Endothelial cell of umbilical vein (primary cell): ENCODE measurements around the gene VMP1. TPM values are rescaled to one million over a fixed set of nuclear protein-coding genes. Genes with fewer than 3 reads are reported as not detected.

Experiments used
- BruUV-seq: library from RNA; stranded (reverse); fragments of 400-500 nt; replicated peaks from 2 replicates; lab custom pipeline; 2021; lab: Mats Ljungman, UMichigan
- CTCF ChIA-PET: fragments of 300-600, 350-600 bp; sonication (Branson Sonifier 250); formaldehyde crosslinking; loops from one replicate; lab custom pipeline; 2021; ENCODE audit warnings: antibody characterized with exemption, inconsistent platforms; lab: Charles Lee
- POLR2A ChIA-PET: fragments of 300-600, 350-600 bp; sonication (Branson Sonifier 250); formaldehyde crosslinking; loops from one replicate; lab custom pipeline; 2021; ENCODE audit warnings: antibody characterized with exemption, inconsistent platforms; lab: Charles Lee
- DNase-seq: peaks from one replicate; pipeline ENCODE4 v3.0.0-alpha.2; 2011; ENCODE audit warnings: low read depth, low spot score
- FAIRE-seq: peaks from 2 replicates; lab custom pipeline; 2011; peaks lifted over from hg19 to GRCh38; lab: Jason Lieb, UNC
- H2AFZ ChIP-seq: 2 replicates; pipeline ENCODE4 v1.6.0; 2012; ENCODE audit warnings: low read depth, low read length, control low read depth, inconsistent platforms
- H3K27ac ChIP-seq: 2 replicates; pipeline ENCODE4 v1.5.1; 2011; ENCODE audit warnings: low read depth, mild to moderate bottlenecking, control low read depth, low read length, moderate library complexity; ENCODE audit not compliant: insufficient read depth
- H3K27me3 ChIP-seq, 2 experiments: 2 replicates each; pipeline versions ENCODE4 v1.6.0 to v1.6.1; 2011; ENCODE audit warnings: low read length in 2 of 2, mixed read lengths in 1 of 2; ENCODE audit not compliant: control insufficient read depth in 2 of 2, insufficient read depth in 2 of 2
- H3K36me3 ChIP-seq, 2 experiments: 2 replicates in 1 of 2; 3 replicates in 1 of 2; pipeline ENCODE4 v1.5.1; 2011; ENCODE audit warnings: low read length in 2 of 2, mild to moderate bottlenecking in 1 of 2, moderate library complexity in 1 of 2; ENCODE audit not compliant: control insufficient read depth in 2 of 2, insufficient read depth in 2 of 2; ENCODE audit errors: extremely low read depth in 1 of 2
- H3K4me1 ChIP-seq: 3 replicates; pipeline ENCODE4 v1.5.1; 2011; ENCODE audit warnings: mild to moderate bottlenecking, low read length; ENCODE audit not compliant: control insufficient read depth, insufficient read depth; ENCODE audit errors: extremely low read depth
- H3K4me2 ChIP-seq: 2 replicates; pipeline ENCODE4 v1.6.1; 2011; ENCODE audit warnings: low read length, control low read depth, mixed read lengths; ENCODE audit not compliant: insufficient read depth
- H3K4me3 ChIP-seq, 3 experiments: fragments of 200-600 bp in 1 of 3; sonication (generic), shearing (Covaris generic) in 1 of 3; replicated peaks in 1 of 3; 2 replicates each; pipeline ENCODE4 v1.5.1; 2011 to 2016; ENCODE audit warnings: control low read depth in 3 of 3, low read length in 3 of 3, mild to moderate bottlenecking in 2 of 3, inconsistent platforms in 1 of 3, low read depth in 1 of 3, moderate library complexity in 1 of 3; ENCODE audit not compliant: insufficient read depth in 1 of 3
- H3K79me2 ChIP-seq: 2 replicates; pipeline ENCODE4 v1.6.0; 2012; ENCODE audit warnings: low read length, inconsistent platforms; ENCODE audit not compliant: control insufficient read depth, insufficient read depth
- H3K9ac ChIP-seq: replicated peaks from 2 replicates; pipeline ENCODE3; 2011; ENCODE audit warnings: low read length, control low read depth; ENCODE audit not compliant: insufficient read depth; ENCODE audit errors: extremely low read depth
- H3K9me1 ChIP-seq: replicated peaks from 3 replicates; pipeline ENCODE4 v1.6.0; 2011; ENCODE audit warnings: mild to moderate bottlenecking, low read length; ENCODE audit not compliant: control insufficient read depth, insufficient read depth; ENCODE audit errors: extremely low read depth
- H3K9me3 ChIP-seq: replicated peaks from 2 replicates; pipeline ENCODE4 v1.5.1; 2012; ENCODE audit warnings: low read length, inconsistent platforms; ENCODE audit not compliant: control insufficient read depth, insufficient read depth
- H4K20me1 ChIP-seq: replicated peaks from 2 replicates; pipeline ENCODE3; 2011; ENCODE audit warnings: mild to moderate bottlenecking, low read length; ENCODE audit not compliant: control insufficient read depth, insufficient read depth; ENCODE audit errors: extremely low read depth
- EZH2 ChIP-seq: IDR thresholded peaks from 2 replicates; pipeline ENCODE4 v1.6.1; 2012; ENCODE audit warnings: borderline replicate concordance, low read depth, mild to moderate bottlenecking, moderate library complexity, low read length, inconsistent platforms; ENCODE audit not compliant: severe bottlenecking
- FOS ChIP-seq: IDR thresholded peaks from 2 replicates; pipeline ENCODE4 v1.6.1; 2011; ENCODE audit warnings: mild to moderate bottlenecking, low read length, moderate library complexity, borderline replicate concordance; ENCODE audit not compliant: insufficient read depth
- GATA2 ChIP-seq: IDR thresholded peaks from 2 replicates; pipeline ENCODE4 v1.7.0; 2011; ENCODE audit warnings: low read depth, mild to moderate bottlenecking, moderate library complexity, mixed read lengths, low read length; ENCODE audit not compliant: insufficient read length, insufficient read depth
- JUN ChIP-seq: IDR thresholded peaks from 2 replicates; pipeline ENCODE4 v1.6.1; 2011; ENCODE audit warnings: borderline replicate concordance, low read depth; ENCODE audit not compliant: insufficient read length, insufficient read depth
- MAX ChIP-seq: IDR thresholded peaks from 2 replicates; pipeline ENCODE4 v1.6.1; 2011; ENCODE audit not compliant: insufficient read depth, insufficient read length
- MYC ChIP-seq: IDR thresholded peaks from one replicate; pipeline ENCODE4 v1.6.1; 2011; ENCODE audit warnings: mild to moderate bottlenecking, low read depth, low read length
- POLR2AphosphoS5 ChIP-seq: IDR thresholded peaks from 2 replicates; pipeline ENCODE4 v1.6.1; 2012; ENCODE audit warnings: low read depth, mild to moderate bottlenecking, control low read depth, low read length, moderate library complexity; ENCODE audit not compliant: insufficient read depth
- dilution Hi-C: fragments of 300-500 bp; cut with MboI; formaldehyde crosslinking; loops from one replicate; pipeline ENCODE4 v1.15.0; 2019; ENCODE audit warnings: low sequenced_read_pairs; ENCODE audit not compliant: extremely low pct_ligation_motif_present
- intact Hi-C: fragments of 100-400 bp; cut with micrococcal nuclease; formaldehyde crosslinking; loops from one replicate; pipeline ENCODE4 v1.10.0; 2022
- polyA plus RNA-seq, 4 experiments: library from polyadenylated mRNA; depleted of rRNA in 3 of 4; stranded (reverse) in 3 of 4; unstranded in 1 of 4; fragments of >200 nt; gene quantifications; 2 replicates each; pipeline versions ENCODE4 v1.2.1 to v1.2.3, GENCODE V29; 2011 to 2012; ENCODE audit warnings: missing spikeins in 1 of 4
- total RNA-seq: library from RNA; stranded (reverse); gene quantifications from 2 replicates; pipeline ENCODE4 v1.2.3, GENCODE V29; 2021
- TF ChIP-seq, protein P1 (sequence below), 2 donors: IDR thresholded peaks; 1 replicate in 1 of 2; 2 replicates in 1 of 2; pipeline ENCODE4 v1.5.1; 2011; ENCODE audit warnings: low read length in 2 of 2, mild to moderate bottlenecking in 2 of 2, moderate library complexity in 2 of 2, control low read depth in 1 of 2, inconsistent platforms in 1 of 2, low read depth in 1 of 2; ENCODE audit not compliant: insufficient read depth in 1 of 2; ENCODE audit errors: extremely low read depth in 1 of 2

The VMP1 gene
- total and polyA plus RNA-seq, 2 donors (not counting 3 experiments of a cell fraction or from before 2014, with no cell fraction given): 138 to 270 TPM

- Histone ChIP-seq H3K27me3 (no peaks in the 10 kb centered on the region), H3K9me1 (no peaks in the 10 kb centered on the region), H3K79me2 (no peaks in the 10 kb centered on the region), H3K4me3 (no peak overlapping the region), H3K9ac (no peak overlapping the region), H3K4me2 (no peak overlapping the region), H2AFZ (no peak overlapping the region), H3K9me3 (no peaks in the 10 kb centered on the region), H3K36me3 (no peaks in the 10 kb centered on the region), H3K4me1 (peaks cover 16% of the 10 kb centered on the region), H4K20me1 (no peaks in the 10 kb centered on the region), H3K27ac (no peak overlapping the region)
- ChIA-PET POLR2A (no interaction called here), CTCF (interaction anchor here (2.2 to 2.9 kb wide), 2 partner anchors 9 to 44 kb away, joined by 10 to 15 read pairs; no protein-coding TSS in a partner anchor)
- no peak for FAIRE-seq
- intact Hi-C loops (no loop called here), dilution Hi-C loops (no loop called here)
- BruUV-seq: no TSS peak
- no peak for DNase-seq
- TF ChIP-seq FOS (no peak), MAX (no peak), JUN (no peak), EZH2 (no peak), GATA2 (no peak), POLR2AphosphoS5 (no peak), MYC (no peak)
- TF ChIP-seq, protein P1, sequence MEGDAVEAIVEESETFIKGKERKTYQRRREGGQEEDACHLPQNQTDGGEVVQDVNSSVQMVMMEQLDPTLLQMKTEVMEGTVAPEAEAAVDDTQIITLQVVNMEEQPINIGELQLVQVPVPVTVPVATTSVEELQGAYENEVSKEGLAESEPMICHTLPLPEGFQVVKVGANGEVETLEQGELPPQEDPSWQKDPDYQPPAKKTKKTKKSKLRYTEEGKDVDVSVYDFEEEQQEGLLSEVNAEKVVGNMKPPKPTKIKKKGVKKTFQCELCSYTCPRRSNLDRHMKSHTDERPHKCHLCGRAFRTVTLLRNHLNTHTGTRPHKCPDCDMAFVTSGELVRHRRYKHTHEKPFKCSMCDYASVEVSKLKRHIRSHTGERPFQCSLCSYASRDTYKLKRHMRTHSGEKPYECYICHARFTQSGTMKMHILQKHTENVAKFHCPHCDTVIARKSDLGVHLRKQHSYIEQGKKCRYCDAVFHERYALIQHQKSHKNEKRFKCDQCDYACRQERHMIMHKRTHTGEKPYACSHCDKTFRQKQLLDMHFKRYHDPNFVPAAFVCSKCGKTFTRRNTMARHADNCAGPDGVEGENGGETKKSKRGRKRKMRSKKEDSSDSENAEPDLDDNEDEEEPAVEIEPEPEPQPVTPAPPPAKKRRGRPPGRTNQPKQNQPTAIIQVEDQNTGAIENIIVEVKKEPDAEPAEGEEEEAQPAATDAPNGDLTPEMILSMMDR (IDR thresholded peaks at IDR 0.05; ENCODE audit: extremely low read depth in 1 of 2, insufficient read depth in 1 of 2, low read depth in 1 of 2, low read length in 2 of 2): no peak
These were observed 90.7 kb downstream of the VMP1 start for GRCh38 chr17:59798111-59798510.
